ENCODE measurements around the gene NRP1. TPM values are rescaled to one million over a fixed set of nuclear protein-coding genes. Genes with fewer than 3 reads are reported as not detected.

NRP1 gene
- total RNA-seq, 6 experiments from 2014 or later: 14.7 to 61.7 (median 29.5) TPM

DNA sequence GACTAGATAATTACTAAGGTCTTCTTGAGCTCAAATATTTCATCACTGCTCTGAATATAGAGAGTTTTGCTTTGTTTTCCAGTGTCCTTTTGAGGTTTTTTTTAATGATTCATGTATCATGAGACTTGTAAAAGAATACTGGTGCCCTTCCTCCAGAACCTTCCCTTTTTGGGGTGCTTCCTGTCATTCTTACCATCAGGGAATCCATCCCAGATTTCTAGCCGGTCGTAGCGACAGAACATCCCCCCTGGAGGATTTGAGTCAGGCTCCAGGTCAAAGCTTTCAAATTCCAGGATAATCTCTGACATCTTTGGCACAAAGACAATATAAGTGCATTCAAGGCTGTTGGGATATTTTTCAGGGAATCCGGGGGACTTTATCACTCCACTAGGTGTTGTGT, 71.0 kb downstream of the NRP1 start:
- Histone ChIP-seq H3K4me3 (no peak overlapping the region), H3K27ac (peak overlapping the region; percentile 55 to 80 (median 65)), H3K9me3 (no peaks in the 10 kb centered on the region), H3K36me3 (no peaks in the 10 kb centered on the region), H3K27me3 (no peaks in the 10 kb centered on the region), H3K4me1 (peaks cover 0 to 36% (median 14%) of the 10 kb centered on the region in 4 donors)
- no peak for DNase-seq
- intact Hi-C loops (cut with DNase I): no loop called here
- ATAC-seq: peak in 1 of 4 donors; percentile 16
- TF ChIP-seq POLR2A (IDR thresholded peaks at IDR 0.05): no peak
- TF ChIP-seq, protein P1, sequence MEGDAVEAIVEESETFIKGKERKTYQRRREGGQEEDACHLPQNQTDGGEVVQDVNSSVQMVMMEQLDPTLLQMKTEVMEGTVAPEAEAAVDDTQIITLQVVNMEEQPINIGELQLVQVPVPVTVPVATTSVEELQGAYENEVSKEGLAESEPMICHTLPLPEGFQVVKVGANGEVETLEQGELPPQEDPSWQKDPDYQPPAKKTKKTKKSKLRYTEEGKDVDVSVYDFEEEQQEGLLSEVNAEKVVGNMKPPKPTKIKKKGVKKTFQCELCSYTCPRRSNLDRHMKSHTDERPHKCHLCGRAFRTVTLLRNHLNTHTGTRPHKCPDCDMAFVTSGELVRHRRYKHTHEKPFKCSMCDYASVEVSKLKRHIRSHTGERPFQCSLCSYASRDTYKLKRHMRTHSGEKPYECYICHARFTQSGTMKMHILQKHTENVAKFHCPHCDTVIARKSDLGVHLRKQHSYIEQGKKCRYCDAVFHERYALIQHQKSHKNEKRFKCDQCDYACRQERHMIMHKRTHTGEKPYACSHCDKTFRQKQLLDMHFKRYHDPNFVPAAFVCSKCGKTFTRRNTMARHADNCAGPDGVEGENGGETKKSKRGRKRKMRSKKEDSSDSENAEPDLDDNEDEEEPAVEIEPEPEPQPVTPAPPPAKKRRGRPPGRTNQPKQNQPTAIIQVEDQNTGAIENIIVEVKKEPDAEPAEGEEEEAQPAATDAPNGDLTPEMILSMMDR (IDR thresholded peaks at IDR 0.05): no peak
- WGBS (ENCODE audit: insufficient coverage, low coverage, low lambda C conversion rate, missing lambda C conversion rate): 61% methylated on average over 4 of the region's 4 CpGs

DNA sequence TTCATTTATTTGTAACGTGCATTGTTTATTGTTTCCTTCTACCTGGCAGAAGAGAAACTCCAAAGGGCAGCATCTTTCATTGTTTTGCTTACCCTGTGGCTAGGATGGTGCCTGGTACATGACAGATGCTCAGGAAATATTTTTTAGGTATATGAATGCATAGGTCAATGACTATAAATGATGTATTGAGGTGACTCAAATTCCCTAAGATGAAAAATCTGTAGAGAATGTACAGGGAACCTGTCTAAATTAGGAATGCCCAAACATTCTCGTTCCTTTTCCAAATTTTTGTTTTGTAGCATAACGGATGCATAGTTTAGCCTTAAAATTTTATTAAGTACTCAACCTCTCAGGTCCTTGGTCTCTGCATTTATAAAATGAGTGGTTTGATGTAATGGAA, 71.6 kb downstream of the NRP1 start:
- no peaks in the 10 kb centered on the region for H3K9me3 ChIP-seq
- TF ChIP-seq, protein P1 (IDR thresholded peaks at IDR 0.05): no peak
- no peak for TF ChIP-seq POLR2A (IDR thresholded peaks at IDR 0.05)
- H3K4me1 ChIP-seq: peaks cover 0 to 36% (median 14%) of the 10 kb centered on the region in 4 donors
- ATAC-seq (no peak), DNase-seq (no peak)
- WGBS (ENCODE audit: insufficient coverage, low coverage, low lambda C conversion rate, missing lambda C conversion rate): 88% methylated on average over 3 of the region's 3 CpGs
- H3K27me3 ChIP-seq: no peaks in the 10 kb centered on the region
- no peak overlapping the region for H3K4me3 ChIP-seq
- no peaks in the 10 kb centered on the region for H3K36me3 ChIP-seq
- H3K27ac ChIP-seq: no peak overlapping the region
- intact Hi-C loops (cut with DNase I): no loop called here

DNA sequence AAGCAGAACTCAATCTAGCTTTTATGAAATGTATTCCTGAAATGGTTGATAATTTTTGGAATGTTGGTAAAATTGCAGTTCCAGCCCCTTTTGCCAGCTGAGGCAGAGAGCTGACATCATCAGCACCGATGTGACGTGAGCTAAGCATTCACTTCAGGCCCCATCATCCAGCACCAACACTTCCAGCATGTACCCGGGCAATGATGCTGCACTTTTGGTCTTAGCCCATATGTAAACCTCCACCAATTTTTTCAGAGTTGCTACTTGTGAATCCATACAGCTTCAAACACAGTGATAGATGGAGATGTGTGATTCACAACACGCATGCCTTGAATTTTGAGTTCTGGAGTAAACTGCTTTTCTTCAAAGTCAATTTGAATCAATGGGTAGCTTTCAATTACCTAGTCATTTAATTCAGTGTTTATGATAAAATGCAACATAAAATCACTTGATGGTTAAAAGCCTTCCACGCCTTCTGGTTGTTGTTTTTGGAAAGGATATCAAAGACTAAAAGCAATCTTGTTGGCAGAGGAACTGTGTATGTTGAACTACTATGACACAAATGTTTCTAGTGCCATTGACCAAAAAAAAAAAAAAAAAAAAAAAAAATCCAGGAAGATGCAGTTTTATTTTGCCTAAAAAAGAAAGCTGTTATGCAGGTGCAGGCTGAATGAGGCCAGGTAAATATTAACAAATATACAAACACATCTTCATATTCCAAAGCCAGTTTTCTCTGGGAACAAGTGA, 73.9 kb downstream of the NRP1 start:
- TF ChIP-seq, protein P1 (IDR thresholded peaks at IDR 0.05): no peak
- no peak for TF ChIP-seq POLR2A (IDR thresholded peaks at IDR 0.05)
- Histone ChIP-seq H3K4me3 (no peak overlapping the region), H3K27ac (peak overlapping the region in 1 of 3 donors; percentile 35), H3K4me1 (peaks cover 0 to 31% (median 12%) of the 10 kb centered on the region in 4 donors), H3K9me3 (no peaks in the 10 kb centered on the region), H3K36me3 (peaks cover 0 to 3% (median 1%) of the 10 kb centered on the region in 4 donors), H3K27me3 (no peaks in the 10 kb centered on the region)
- intact Hi-C loops (cut with DNase I): no loop called here
- DNase-seq: no peak
- WGBS (ENCODE audit: insufficient coverage, low coverage, low lambda C conversion rate, missing lambda C conversion rate): 69% methylated on average over 5 of the region's 5 CpGs
- peak in 2 of 4 donors; percentile 9 to 40 for ATAC-seq

DNA sequence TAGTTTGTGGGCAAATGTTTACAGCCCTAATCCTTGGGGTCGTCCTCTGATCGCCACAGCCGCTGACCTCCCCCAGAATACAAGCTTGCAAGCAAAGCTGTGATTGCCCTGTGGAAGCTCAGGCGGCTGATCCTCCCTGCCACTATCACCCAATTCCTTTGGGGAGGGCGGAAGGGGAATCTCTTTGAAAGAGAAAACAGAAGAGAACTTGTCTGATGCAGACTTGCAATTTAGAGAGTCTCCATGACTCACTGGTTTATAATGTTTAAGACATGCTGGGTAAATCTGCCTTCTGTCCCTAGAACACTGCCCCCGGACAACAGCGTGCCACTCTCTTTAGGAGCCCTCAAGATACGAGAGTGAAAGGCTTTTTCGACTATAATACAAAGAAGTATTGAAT, 75.5 kb downstream of the NRP1 start:
- no peak overlapping the region for H3K4me3 ChIP-seq
- ATAC-seq: peak in 2 of 4 donors; percentile 15 to 20
- no peak for DNase-seq
- no peaks in the 10 kb centered on the region for H3K27me3 ChIP-seq
- intact Hi-C loops (cut with DNase I): no loop called here
- H3K27ac ChIP-seq: no peak overlapping the region
- H3K36me3 ChIP-seq: peaks cover 0 to 4% (median 2%) of the 10 kb centered on the region in 4 donors
- TF ChIP-seq POLR2A (IDR thresholded peaks at IDR 0.05): no peak
- TF ChIP-seq, protein P1 (IDR thresholded peaks at IDR 0.05): no peak
- 55% methylated on average over 9 of the region's 9 CpGs for WGBS (ENCODE audit: insufficient coverage, low coverage, low lambda C conversion rate, missing lambda C conversion rate)
- H3K9me3 ChIP-seq: no peaks in the 10 kb centered on the region
- peaks cover 0 to 16% (median 3%) of the 10 kb centered on the region in 4 donors for H3K4me1 ChIP-seq
